Cerebellar nuclear complex (tissue), 1 donor: Measurements from ENCODE around the gene LIPC.

Experiments
- DNase-seq, 2 experiments: peaks; one replicate each; lab custom pipeline; 2025; lab: John Stamatoyannopoulos, UW

LIPC gene

GRCh38 chr15:58517682-58518525 is 86.1 kb downstream of the LIPC start:
- DNase-seq: no peak

- no peak for DNase-seq
Observed at GRCh38 chr15:58518626-58519025, 86.8 kb downstream of the LIPC start.

- no peak for DNase-seq
Observed at GRCh38 chr15:58519516-58519915, 87.7 kb downstream of the LIPC start.

- DNase-seq: no peak
Observed at GRCh38 chr15:58520464-58520863, 88.7 kb downstream of the LIPC start.

- DNase-seq: no peak
Observed at GRCh38 chr15:58520936-58521292, 89.1 kb downstream of the LIPC start.

- DNase-seq: no peak
Observed at GRCh38 chr15:58521293-58521991, 89.7 kb downstream of the LIPC start.

- peak in 1 of 2 experiments; percentile 29 for DNase-seq
Observed at GRCh38 chr15:58522391-58522790, 90.6 kb downstream of the LIPC start.

- peak in 1 of 2 experiments; percentile 73 for DNase-seq
Observed at GRCh38 chr15:58522865-58523264, 91.1 kb downstream of the LIPC start.

- no peak for DNase-seq
Observed at GRCh38 chr15:58523634-58524033, 91.8 kb downstream of the LIPC start.

- DNase-seq: no peak
Observed at GRCh38 chr15:58524247-58524646, 92.5 kb downstream of the LIPC start.

- no peak for DNase-seq
Observed at GRCh38 chr15:58525991-58526421, 94.2 kb downstream of the LIPC start.

- no peak for DNase-seq
Observed at GRCh38 chr15:58526647-58527192, 94.9 kb downstream of the LIPC start.

- no peak for DNase-seq
Observed at GRCh38 chr15:58527573-58528187, 95.9 kb downstream of the LIPC start.

GRCh38 chr15:58528188-58528870 is 96.5 kb downstream of the LIPC start:
- no peak for DNase-seq

- DNase-seq: no peak
Observed at GRCh38 chr15:58529041-58529440, 97.2 kb downstream of the LIPC start.

- no peak for DNase-seq
Observed at GRCh38 chr15:58530056-58530590, 98.3 kb downstream of the LIPC start.

- no peak for DNase-seq
Observed at GRCh38 chr15:58532126-58532525, 100.3 kb downstream of the LIPC start.

GRCh38 chr15:58534556-58534955 is 102.8 kb downstream of the LIPC start:
- no peak for DNase-seq

- DNase-seq: no peak
Observed at GRCh38 chr15:58535337-58535736, 103.5 kb downstream of the LIPC start.

- no peak for DNase-seq
Observed at GRCh38 chr15:58535894-58536293, 104.1 kb downstream of the LIPC start.

- DNase-seq: no peak
Observed at GRCh38 chr15:58536414-58536813, 104.6 kb downstream of the LIPC start.

- no peak for DNase-seq
Observed at GRCh38 chr15:58537033-58537432, 105.2 kb downstream of the LIPC start.
